Naive thymus-derived CD4-positive, alpha-beta T cell (primary cell): ENCODE results near the gene ACER3. TPM values are rescaled to one million over a fixed set of nuclear protein-coding genes. Genes with fewer than 3 reads are reported as not detected.

ENCODE experiments used
- ATAC-seq: fragments of 150-1000 bp; cut with Tn5 transposase; 2 replicates; pipeline ENCODE4 v1.10.0; 2021; ENCODE audit warnings: mild to moderate bottlenecking, moderate library complexity
- CTCF ChIA-PET: fragments of 350-600 bp; sonication (Branson Sonifier 250); formaldehyde crosslinking; loops from one replicate; lab custom pipeline; 2021; ENCODE audit warnings: antibody characterized with exemption; lab: Charles Lee
- POLR2A ChIA-PET: fragments of 350-600 bp; sonication (Branson Sonifier 250); formaldehyde crosslinking; loops from one replicate; lab custom pipeline; 2021; ENCODE audit warnings: antibody characterized with exemption, inconsistent platforms; lab: Charles Lee
- DNase-seq, 9 donors: peaks; one replicate each; pipeline versions ENCODE4 v3.0.0 to v3.0.0-alpha.2; 2020 to 2022; ENCODE audit warnings: mixed read lengths in 1 of 9
- H3K27ac ChIP-seq: one replicate; pipeline ENCODE4 v1.7.0; 2013; ENCODE audit warnings: mild to moderate bottlenecking, low read depth, low read length, moderate library complexity
- H3K27me3 ChIP-seq, 2 donors: one replicate each; pipeline ENCODE4 v1.7.0; 2013; ENCODE audit warnings: low read length in 2 of 2, mild to moderate bottlenecking in 2 of 2, moderate library complexity in 2 of 2; ENCODE audit not compliant: control insufficient read depth in 2 of 2, insufficient read depth in 2 of 2
- H3K36me3 ChIP-seq, 3 experiments: 1 replicate in 2 of 3; 2 replicates in 1 of 3; pipeline ENCODE4 v1.7.0; 2013; ENCODE audit warnings: low read length in 3 of 3, mild to moderate bottlenecking in 3 of 3, moderate library complexity in 1 of 3; ENCODE audit not compliant: insufficient read depth in 3 of 3, control insufficient read depth in 2 of 3
- H3K4me1 ChIP-seq, 2 donors: one replicate each; pipeline ENCODE4 v1.7.0; 2013; ENCODE audit warnings: low read length in 2 of 2, mild to moderate bottlenecking in 2 of 2, moderate library complexity in 1 of 2; ENCODE audit not compliant: control insufficient read depth in 2 of 2, insufficient read depth in 2 of 2
- H3K4me3 ChIP-seq: 2 replicates; pipeline ENCODE4 v1.7.0; 2013; ENCODE audit warnings: mild to moderate bottlenecking, low read length
- H3K9me3 ChIP-seq, 3 experiments: 1 replicate in 2 of 3; 2 replicates in 1 of 3; pipeline ENCODE4 v1.7.0; 2013; ENCODE audit warnings: low read length in 3 of 3; ENCODE audit not compliant: control insufficient read depth in 2 of 3
- H3K27ac Mint-ChIP-seq, 9 donors: one replicate each; pipeline ENCODE4 v1.8.0; 2020 to 2022; ENCODE audit warnings: mixed read lengths in 9 of 9, mild to moderate bottlenecking in 8 of 9, moderate library complexity in 5 of 9, inconsistent platforms in 2 of 9
- H3K27me3 Mint-ChIP-seq, 5 donors: one replicate each; pipeline ENCODE4 v1.8.0; 2021 to 2022; ENCODE audit warnings: mixed read lengths in 5 of 5, mild to moderate bottlenecking in 1 of 5
- H3K36me3 Mint-ChIP-seq, 5 donors: one replicate each; pipeline ENCODE4 v1.8.0; 2020 to 2022; ENCODE audit warnings: mixed read lengths in 5 of 5, mild to moderate bottlenecking in 3 of 5, inconsistent platforms in 1 of 5
- H3K4me1 Mint-ChIP-seq, 7 donors: one replicate each; pipeline ENCODE4 v1.8.0; 2020 to 2022; ENCODE audit warnings: mixed read lengths in 7 of 7, mild to moderate bottlenecking in 3 of 7, inconsistent platforms in 1 of 7
- H3K4me3 Mint-ChIP-seq, 10 donors: one replicate each; pipeline ENCODE4 v1.8.0; 2020 to 2022; ENCODE audit warnings: mild to moderate bottlenecking in 10 of 10, mixed read lengths in 10 of 10, moderate library complexity in 6 of 10, inconsistent platforms in 2 of 10
- H3K9me3 Mint-ChIP-seq, 11 donors: one replicate each; pipeline ENCODE4 v1.8.0; 2020 to 2022; ENCODE audit warnings: mixed read lengths in 11 of 11, mild to moderate bottlenecking in 4 of 11, inconsistent platforms in 1 of 11, moderate library complexity in 1 of 11
- intact Hi-C, 2 donors: fragments of 100-400 bp; cut with micrococcal nuclease; formaldehyde crosslinking; loops; one replicate each; pipeline ENCODE4 v1.15.1; 2023
- polyA plus RNA-seq, 2 donors: library from polyadenylated mRNA; unstranded; fragments of 300-500 nt; fragmentation: Illumina TruSeq; gene quantifications; one replicate each; pipeline ENCODE4 v1.2.3, GENCODE V29; 2021
- total RNA-seq, 6 experiments: library from RNA in 5 of 6; stranded (reverse) in 5 of 6; gene quantifications; 1 replicate in 5 of 6; 2 replicates in 1 of 6; pipeline ENCODE4 v1.2.3 and lab custom pipeline; 2021 to 2026

ACER3 gene
- total and polyA plus RNA-seq, 7 experiments from 2014 or later, result 4.7 to 15.2 (median 9.0) TPM

DNA sequence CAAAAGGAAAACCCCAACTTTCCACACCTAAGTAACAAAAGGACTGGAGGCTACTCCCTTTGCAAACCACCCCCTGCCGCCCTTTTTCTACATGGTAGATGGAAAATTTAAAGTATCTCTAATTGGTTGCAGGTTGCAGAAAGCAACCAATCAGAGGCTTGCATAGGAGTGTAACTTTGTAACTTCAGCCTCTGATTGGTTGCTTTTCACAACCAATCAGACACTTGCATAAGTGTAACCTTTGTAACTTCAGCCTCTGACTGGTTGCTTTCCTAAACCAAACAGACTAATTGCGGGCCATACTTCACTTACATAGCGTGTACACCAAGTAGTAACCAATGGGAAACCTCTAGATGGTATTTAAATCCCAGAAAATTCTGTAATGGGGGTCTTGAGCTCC, 16.8 kb upstream of the ACER3 start:
- H3K4me3 Mint-ChIP-seq, result no peak overlapping the region
- Histone ChIP-seq H3K27ac (no peak overlapping the region), H3K4me1 (no peaks in the 10 kb centered on the region), H3K9me3 (no peaks in the 10 kb centered on the region), H3K4me3 (no peak overlapping the region), H3K27me3 (no peaks in the 10 kb centered on the region), H3K36me3 (no peaks in the 10 kb centered on the region)
- CTCF ChIA-PET, result no interaction called here
- H3K27ac Mint-ChIP-seq, result no peak overlapping the region
- ATAC-seq (no peak), DNase-seq (no peak)
- intact Hi-C loops, result no loop called here
- H3K36me3 Mint-ChIP-seq, result no peaks in the 10 kb centered on the region
- H3K27me3 Mint-ChIP-seq, result peaks cover 31 to 54% (median 41%) of the 10 kb centered on the region in 5 donors
- H3K9me3 Mint-ChIP-seq, result peaks cover 0 to 1% (median 0%) of the 10 kb centered on the region in 11 donors
- no peaks in the 10 kb centered on the region for H3K4me1 Mint-ChIP-seq
- POLR2A ChIA-PET, result no interaction called here

DNA sequence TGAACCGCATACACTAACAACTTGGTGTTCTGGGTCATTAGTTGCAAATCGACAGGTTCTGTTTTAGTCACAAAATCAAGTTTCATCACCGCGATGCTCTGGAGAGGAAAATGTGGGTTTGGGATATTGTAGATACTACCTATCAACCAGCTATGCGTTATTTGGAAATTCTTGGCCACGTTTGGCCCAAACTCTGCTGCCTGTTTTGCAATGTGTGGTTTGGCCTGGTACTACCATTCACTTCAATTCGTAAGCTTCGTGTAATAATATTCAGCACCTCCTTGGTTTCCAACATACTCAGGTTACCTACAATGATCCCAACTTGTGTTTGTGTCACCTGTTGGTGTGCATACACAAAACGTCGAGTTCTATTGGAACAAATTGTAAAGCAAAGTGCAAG, 16.2 kb upstream of the ACER3 start:
- Histone ChIP-seq H3K36me3 (no peaks in the 10 kb centered on the region), H3K4me1 (no peaks in the 10 kb centered on the region), H3K9me3 (no peaks in the 10 kb centered on the region), H3K27me3 (no peaks in the 10 kb centered on the region), H3K4me3 (no peak overlapping the region), H3K27ac (no peak overlapping the region)
- Mint-ChIP-seq H3K27me3 (peaks cover 33 to 50% (median 42%) of the 10 kb centered on the region in 5 donors), H3K4me1 (no peaks in the 10 kb centered on the region), H3K27ac (no peak overlapping the region), H3K36me3 (no peaks in the 10 kb centered on the region), H3K9me3 (peaks cover 0 to 1% (median 0%) of the 10 kb centered on the region in 11 donors), H3K4me3 (no peak overlapping the region)
- no peak for ATAC-seq
- DNase-seq, result no peak
- intact Hi-C loops, result no loop called here
- CTCF ChIA-PET, result no interaction called here
- POLR2A ChIA-PET, result no interaction called here

DNA sequence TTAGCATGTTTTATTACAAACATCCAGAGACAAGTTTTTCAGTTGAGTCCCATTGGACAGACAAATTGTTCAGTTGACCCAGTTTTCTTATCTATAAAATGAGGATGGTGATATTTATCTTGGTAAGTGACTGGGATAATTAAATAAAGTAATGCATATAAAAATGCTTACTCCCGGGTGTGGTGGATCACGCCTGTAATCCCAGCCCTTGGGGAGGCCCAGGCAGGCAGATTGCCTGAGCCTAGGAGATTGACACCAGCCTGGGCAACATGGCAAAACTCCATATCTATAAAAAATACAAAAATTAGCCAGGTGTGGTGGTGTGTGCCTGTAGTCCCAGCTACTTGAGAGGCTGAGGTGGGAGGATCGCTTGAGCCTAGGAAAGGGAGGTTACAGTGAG, 15.6 kb upstream of the ACER3 start:
- DNase-seq (no peak), ATAC-seq (no peak)
- H3K36me3 ChIP-seq, result no peaks in the 10 kb centered on the region
- Mint-ChIP-seq H3K27ac (no peak overlapping the region), H3K27me3 (peaks cover 30 to 45% (median 42%) of the 10 kb centered on the region in 5 donors), H3K36me3 (no peaks in the 10 kb centered on the region), H3K4me1 (no peaks in the 10 kb centered on the region), H3K4me3 (no peak overlapping the region), H3K9me3 (peaks cover 0 to 1% (median 0%) of the 10 kb centered on the region in 11 donors)
- H3K9me3 ChIP-seq, result no peaks in the 10 kb centered on the region
- POLR2A ChIA-PET, result no interaction called here
- no peak overlapping the region for H3K27ac ChIP-seq
- CTCF ChIA-PET, result no interaction called here
- no peak overlapping the region for H3K4me3 ChIP-seq
- no peaks in the 10 kb centered on the region for H3K4me1 ChIP-seq
- intact Hi-C loops, result no loop called here
- no peaks in the 10 kb centered on the region for H3K27me3 ChIP-seq

DNA sequence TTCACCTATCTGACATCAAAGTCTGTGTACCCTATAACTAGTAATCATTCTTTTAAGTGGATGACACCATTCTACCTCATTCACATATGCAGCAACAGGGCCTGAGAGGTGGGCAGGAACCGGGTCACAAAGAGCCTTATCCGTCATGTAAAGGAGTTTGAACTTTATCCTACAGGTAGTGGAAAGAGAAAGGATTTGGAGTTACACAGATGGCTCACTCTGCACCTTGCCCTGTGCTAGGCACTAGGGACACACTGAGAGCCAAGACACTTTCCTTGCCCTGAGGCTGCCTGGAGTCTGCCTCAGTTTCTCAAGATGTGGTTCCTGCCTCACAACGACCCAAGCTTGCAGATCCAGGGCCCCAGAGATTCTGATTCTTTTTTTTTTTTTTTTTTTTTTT, 14.3 kb upstream of the ACER3 start:
- Histone ChIP-seq H3K9me3 (no peaks in the 10 kb centered on the region), H3K4me1 (no peaks in the 10 kb centered on the region), H3K27ac (no peak overlapping the region), H3K36me3 (no peaks in the 10 kb centered on the region), H3K27me3 (no peaks in the 10 kb centered on the region), H3K4me3 (no peak overlapping the region)
- Mint-ChIP-seq H3K27ac (no peak overlapping the region), H3K4me3 (no peak overlapping the region), H3K36me3 (no peaks in the 10 kb centered on the region), H3K9me3 (peaks cover 0 to 1% (median 0%) of the 10 kb centered on the region in 11 donors), H3K27me3 (peaks cover 24 to 41% (median 39%) of the 10 kb centered on the region in 5 donors), H3K4me1 (no peaks in the 10 kb centered on the region)
- ChIA-PET POLR2A (no interaction called here), CTCF (no interaction called here)
- ATAC-seq (no peak), DNase-seq (no peak)
- intact Hi-C loops, result no loop called here

DNA sequence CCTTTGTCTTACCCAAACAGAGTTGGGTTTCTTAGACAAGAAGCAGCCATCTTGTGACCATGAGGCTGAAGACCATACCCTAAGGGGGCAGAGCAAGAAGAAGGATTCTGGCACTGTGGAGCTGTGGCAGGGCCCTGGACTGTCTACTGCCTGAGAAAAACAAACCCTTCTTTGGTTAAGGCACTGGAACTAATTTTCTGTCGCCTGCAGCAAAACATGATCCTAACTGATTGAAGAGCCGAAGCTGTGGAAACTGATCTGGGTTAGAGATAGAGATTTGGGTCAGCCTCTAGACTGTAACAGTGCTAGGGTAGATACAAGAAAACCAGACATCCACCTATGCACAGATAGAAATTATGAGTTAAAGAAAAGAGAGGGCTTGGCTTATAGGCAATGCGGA, 11.3 kb upstream of the ACER3 start:
- POLR2A ChIA-PET, result no interaction called here
- Histone ChIP-seq H3K36me3 (no peaks in the 10 kb centered on the region), H3K4me3 (no peak overlapping the region), H3K9me3 (no peaks in the 10 kb centered on the region), H3K27ac (no peak overlapping the region), H3K4me1 (no peaks in the 10 kb centered on the region), H3K27me3 (no peaks in the 10 kb centered on the region)
- DNase-seq, result no peak
- intact Hi-C loops, result no loop called here
- no peak for ATAC-seq
- H3K4me3 Mint-ChIP-seq, result no peak overlapping the region
- no peaks in the 10 kb centered on the region for H3K36me3 Mint-ChIP-seq
- peaks cover 13 to 20% (median 19%) of the 10 kb centered on the region in 5 donors for H3K27me3 Mint-ChIP-seq
- no peak overlapping the region for H3K27ac Mint-ChIP-seq
- H3K9me3 Mint-ChIP-seq, result no peaks in the 10 kb centered on the region
- CTCF ChIA-PET, result no interaction called here
- H3K4me1 Mint-ChIP-seq, result no peaks in the 10 kb centered on the region

DNA sequence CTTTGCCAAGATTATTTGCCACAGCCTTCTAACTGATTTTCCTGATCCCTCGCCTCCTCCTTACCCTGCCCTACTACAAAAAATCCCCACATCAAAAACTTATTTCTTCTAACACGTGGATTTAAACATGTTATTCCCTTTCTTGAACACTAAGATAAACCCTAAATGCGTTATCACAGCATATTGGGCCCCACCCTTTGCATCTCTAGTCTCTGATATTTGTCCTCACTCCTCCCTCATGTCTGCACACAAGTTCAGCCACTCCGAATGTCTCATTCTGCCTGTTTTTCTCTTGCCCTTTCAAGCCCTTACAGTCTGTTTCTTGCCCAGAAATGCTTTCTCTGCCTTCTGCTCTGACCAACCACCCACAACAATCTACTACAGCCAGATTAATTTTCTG, 10.6 kb upstream of the ACER3 start:
- no peak for DNase-seq
- no peak for ATAC-seq
- Histone ChIP-seq H3K9me3 (no peaks in the 10 kb centered on the region), H3K4me3 (no peak overlapping the region), H3K27ac (no peak overlapping the region), H3K4me1 (no peaks in the 10 kb centered on the region), H3K36me3 (no peaks in the 10 kb centered on the region), H3K27me3 (no peaks in the 10 kb centered on the region)
- ChIA-PET POLR2A (no interaction called here), CTCF (interaction anchor here (0.7 to 1.1 kb wide), 2 partner anchors 38 to 47 kb away, joined by 3 read pairs; no protein-coding TSS in a partner anchor)
- intact Hi-C loops, result no loop called here
- Mint-ChIP-seq H3K27ac (no peak overlapping the region), H3K27me3 (peaks cover 13 to 21% (median 15%) of the 10 kb centered on the region in 5 donors), H3K36me3 (no peaks in the 10 kb centered on the region), H3K4me1 (no peaks in the 10 kb centered on the region), H3K4me3 (no peak overlapping the region), H3K9me3 (no peaks in the 10 kb centered on the region)

DNA sequence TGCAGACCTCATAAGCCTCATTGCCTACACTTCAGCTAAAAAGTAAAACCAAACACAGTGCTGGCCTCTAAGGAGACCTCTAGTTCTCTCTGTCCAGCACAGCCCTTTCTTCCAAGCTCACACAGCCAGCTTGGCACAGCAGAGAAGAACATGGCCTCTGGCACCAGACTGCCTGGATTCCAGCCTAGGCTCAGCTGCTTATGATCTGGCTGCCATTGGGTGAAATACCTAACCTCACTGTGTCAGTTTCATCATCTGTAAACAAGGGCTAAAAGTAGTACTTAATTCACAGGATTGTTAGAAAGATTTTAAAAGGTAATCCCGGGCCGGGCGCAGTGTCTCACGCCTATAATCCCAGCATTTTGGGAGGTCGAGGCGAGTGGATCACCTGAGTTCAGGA, 9.9 kb upstream of the ACER3 start:
- no peak for DNase-seq
- intact Hi-C loops, result no loop called here
- no peak overlapping the region for H3K27ac Mint-ChIP-seq

More for the DNA sequence above, 9.9 kb upstream of the ACER3 start:
- ChIA-PET CTCF (interaction anchor here (0.7 to 1.1 kb wide), 2 partner anchors 37 to 48 kb away, joined by 3 read pairs; no protein-coding TSS in a partner anchor), POLR2A (no interaction called here)
- Mint-ChIP-seq H3K27me3 (peaks cover 13 to 21% (median 15%) of the 10 kb centered on the region in 5 donors), H3K36me3 (no peaks in the 10 kb centered on the region), H3K4me1 (no peaks in the 10 kb centered on the region), H3K4me3 (no peak overlapping the region), H3K9me3 (no peaks in the 10 kb centered on the region)
- H3K27ac ChIP-seq, result no peak overlapping the region
- no peaks in the 10 kb centered on the region for H3K36me3 ChIP-seq
- H3K4me3 ChIP-seq, result no peak overlapping the region
- H3K27me3 ChIP-seq, result no peaks in the 10 kb centered on the region
- ATAC-seq, result no peak
- no peaks in the 10 kb centered on the region for H3K9me3 ChIP-seq
- H3K4me1 ChIP-seq, result no peaks in the 10 kb centered on the region
